AG10803 (cell line): ENCODE data around the gene CECR2.

Experiments used
- DNase-seq: peaks from one replicate; pipeline ENCODE4 v3.0.0; 2010; ENCODE audit warnings: low read depth
- H3K4me3 ChIP-seq: 2 replicates; pipeline ENCODE4 v1.5.1; 2011; ENCODE audit warnings: mild to moderate bottlenecking, low read length, control low read depth
- CTCF ChIP-seq: conservative IDR thresholded peaks from 2 replicates; pipeline ENCODE4 v1.5.1; 2011; ENCODE audit warnings: mild to moderate bottlenecking, low read length, control low read depth, inconsistent platforms

CECR2 gene

GRCh38 chr22:17369439-17370025 is at the start of gene CECR2:
CECR2 (plus strand) TSS chr22:17369460; CDS start chr22:17369784, 324 bp downstream.
- TF ChIP-seq CTCF = no peak
- DNase-seq = no peak
- H3K4me3 ChIP-seq = no peak within 1 kb of the TSS

- DNase-seq = no peak
- no peak for TF ChIP-seq CTCF
- H3K4me3 ChIP-seq = no peak overlapping the region
Measured at GRCh38 chr22:17319546-17319945, 49.7 kb upstream of the CECR2 start.

GRCh38 chr22:17322511-17322910 is 46.7 kb upstream of the CECR2 start:
- DNase-seq = no peak
- no peak for TF ChIP-seq CTCF
- H3K4me3 ChIP-seq = no peak overlapping the region

- H3K4me3 ChIP-seq = no peak overlapping the region
- DNase-seq = no peak
- no peak for TF ChIP-seq CTCF
Measured at GRCh38 chr22:17331690-17332089, 37.6 kb upstream of the CECR2 start.

- TF ChIP-seq CTCF = no peak
- no peak overlapping the region for H3K4me3 ChIP-seq
- no peak for DNase-seq
Measured at GRCh38 chr22:17332109-17332800, 37.0 kb upstream of the CECR2 start.

DNA sequence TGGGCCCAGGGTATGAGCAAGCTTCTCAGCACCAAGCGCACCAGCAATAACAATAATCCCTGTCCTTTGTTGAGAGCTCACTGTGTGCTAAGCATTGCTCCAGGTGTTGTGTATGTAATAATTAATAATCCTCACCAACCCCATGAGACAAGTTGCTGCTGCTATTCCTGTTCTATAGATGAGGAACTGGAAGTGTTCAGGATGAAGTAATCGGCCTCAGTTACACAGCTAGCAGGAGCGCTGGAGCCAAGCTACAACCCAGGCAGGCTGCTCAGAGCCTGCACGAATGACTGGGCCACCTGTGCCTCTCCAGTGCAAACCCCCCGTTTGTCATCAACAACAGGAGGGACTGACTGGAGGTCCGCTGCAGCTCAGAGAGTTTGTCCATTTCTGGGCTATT is 35.2 kb upstream of the CECR2 start:
- no peak overlapping the region for H3K4me3 ChIP-seq
- TF ChIP-seq CTCF = no peak
- no peak for DNase-seq

DNA sequence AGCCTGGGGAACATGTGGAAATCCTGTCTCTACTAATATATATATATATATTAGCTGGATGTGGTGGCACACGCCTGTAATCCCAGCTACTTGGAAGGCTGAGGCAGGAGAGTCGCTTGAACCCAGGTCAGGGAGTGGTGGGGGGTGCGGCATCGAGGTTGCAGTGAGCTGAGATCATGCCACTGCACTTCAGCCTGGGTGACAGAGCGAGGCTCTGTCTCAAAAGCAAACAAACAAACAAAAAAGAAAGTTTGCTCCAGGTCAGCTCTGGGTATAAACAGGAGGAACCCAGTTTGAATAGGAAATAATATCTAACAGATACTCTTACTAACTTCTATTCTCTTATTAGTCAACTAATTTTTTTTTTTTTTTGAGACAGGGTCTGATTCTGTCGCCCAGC is 34.3 kb upstream of the CECR2 start:
- no peak overlapping the region for H3K4me3 ChIP-seq
- no peak for DNase-seq
- TF ChIP-seq CTCF = no peak
